ENCODE data around the gene XXYLT1. TPM values are rescaled to one million over a fixed set of nuclear protein-coding genes. Genes with fewer than 3 reads are reported as not detected.
A peak's percentile ranks its signal among the peaks of the same experiment; 100 is the strongest.

XXYLT1 gene
- total RNA-seq, 3 donors from 2014 or later = 10.0 to 10.7 (median 10.2) TPM

- Histone ChIP-seq H3K36me3 (ENCODE audit: low read depth) (no peaks in the 10 kb centered on the region), H3K4me3 (no peak overlapping the region), H3K4me1 (ENCODE audit: low read depth) (no peaks in the 10 kb centered on the region), H3K9me3 (peaks cover 14% of the 10 kb centered on the region)
- intact Hi-C loops (cut with DNase I, micrococcal nuclease) = no loop called here
- peak; percentile 11 for ATAC-seq
- no peak for DNase-seq
- TF ChIP-seq CTCF (IDR thresholded peaks at IDR 0.05) = no peak
Measured at GRCh38 chr3:195195321-195196209, 75.4 kb downstream of the XXYLT1 start.

GRCh38 chr3:195194559-195195206 is 76.3 kb downstream of the XXYLT1 start:
- no peak overlapping the region for H3K4me3 ChIP-seq
- TF ChIP-seq CTCF (IDR thresholded peaks at IDR 0.05) = no peak
- H3K36me3 ChIP-seq (ENCODE audit: low read depth) = no peaks in the 10 kb centered on the region
- H3K4me1 ChIP-seq (ENCODE audit: low read depth) = no peaks in the 10 kb centered on the region
- peak; percentile 21 for ATAC-seq
- peaks cover 14% of the 10 kb centered on the region for H3K9me3 ChIP-seq
- no peak for DNase-seq
- intact Hi-C loops (cut with DNase I, micrococcal nuclease) = no loop called here

- no peak for ATAC-seq
- Histone ChIP-seq H3K9me3 (peaks cover 14% of the 10 kb centered on the region), H3K4me1 (ENCODE audit: low read depth) (no peaks in the 10 kb centered on the region), H3K4me3 (no peak overlapping the region), H3K36me3 (ENCODE audit: low read depth) (no peaks in the 10 kb centered on the region)
- no peak for TF ChIP-seq CTCF (IDR thresholded peaks at IDR 0.05)
- intact Hi-C loops (cut with DNase I, micrococcal nuclease) = no loop called here
- DNase-seq = no peak
Measured at GRCh38 chr3:195191580-195191979, 79.4 kb downstream of the XXYLT1 start.

GRCh38 chr3:195189821-195190220 is 81.1 kb downstream of the XXYLT1 start:
- Histone ChIP-seq H3K4me1 (ENCODE audit: low read depth) (no peaks in the 10 kb centered on the region), H3K36me3 (ENCODE audit: low read depth) (no peaks in the 10 kb centered on the region), H3K9me3 (peaks cover 14% of the 10 kb centered on the region), H3K4me3 (no peak overlapping the region)
- DNase-seq = no peak
- no peak for ATAC-seq
- intact Hi-C loops (cut with DNase I, micrococcal nuclease) = no loop called here
- TF ChIP-seq CTCF (IDR thresholded peaks at IDR 0.05) = no peak

- no peak overlapping the region for H3K4me3 ChIP-seq
- intact Hi-C loops (cut with DNase I, micrococcal nuclease) = no loop called here
- H3K9me3 ChIP-seq = peaks cover 14% of the 10 kb centered on the region
- DNase-seq (no peak), ATAC-seq (no peak)
- no peaks in the 10 kb centered on the region for H3K4me1 ChIP-seq (ENCODE audit: low read depth)
- TF ChIP-seq CTCF (IDR thresholded peaks at IDR 0.05) = no peak
- no peaks in the 10 kb centered on the region for H3K36me3 ChIP-seq (ENCODE audit: low read depth)
Measured at GRCh38 chr3:195188426-195188927, 82.5 kb downstream of the XXYLT1 start.
